ENCODE results near the gene PIPOX.

GRCh38 chr17:29066047-29066446 lies 23.1 kb downstream of the PIPOX start:
- TF ChIP-seq POLR2AphosphoS5 (IDR thresholded peaks at IDR 0.05) (no peak), CTCF (IDR thresholded peaks at IDR 0.05) (no peak), POLR2A (IDR thresholded peaks at IDR 0.05; ENCODE audit: low read depth) (no peak), EP300 (IDR thresholded peaks at IDR 0.05) (no peak)
